Panc1 (cell line): ENCODE measurements around the gene AGPAT3. TPM values are rescaled to one million over a fixed set of nuclear protein-coding genes. Genes with fewer than 3 reads are reported as not detected.

Source experiments
- ATAC-seq: fragments of 200-7000 bp; cut with Tn5 transposase; 2 replicates; pipeline ENCODE4 v1.9.1; 2020; ENCODE audit warnings: mild to moderate bottlenecking, moderate library complexity
- BruUV-seq: library from RNA; stranded (reverse); fragments of 400-500 nt; replicated peaks from 2 replicates; lab custom pipeline; 2021; lab: Mats Ljungman, UMichigan
- CTCF ChIA-PET: fragments of 300-600 bp; sonication (Branson Sonifier 250); formaldehyde crosslinking; loops from one replicate; lab custom pipeline; 2022; ENCODE audit warnings: antibody characterized with exemption; lab: Charles Lee
- POLR2A ChIA-PET: fragments of 300-600 bp; sonication (Branson Sonifier 250); formaldehyde crosslinking; loops from one replicate; lab custom pipeline; 2022; ENCODE audit warnings: antibody characterized with exemption; lab: Charles Lee
- DNase-seq: peaks from one replicate; pipeline ENCODE4 v3.0.0-alpha.2; 2010; ENCODE audit warnings: low read depth, low spot score
- H3K27ac ChIP-seq: 2 replicates; pipeline ENCODE4 v1.5.1; 2011; ENCODE audit warnings: mild to moderate bottlenecking, low read length, inconsistent platforms
- H3K27me3 ChIP-seq: fragments of 200-500 bp; sonication (Bioruptor generic); 2 replicates; pipeline ENCODE4 v1.6.0; 2014; ENCODE audit warnings: low read length, inconsistent platforms; ENCODE audit not compliant: control insufficient read depth, insufficient read depth
- H3K36me3 ChIP-seq: fragments of 200-500 bp; sonication (Bioruptor generic); 2 replicates; pipeline ENCODE4 v1.5.1; 2014; ENCODE audit warnings: inconsistent platforms, mild to moderate bottlenecking, low read length, moderate library complexity; ENCODE audit not compliant: control insufficient read depth, insufficient read depth
- H3K4me1 ChIP-seq: 2 replicates; pipeline ENCODE4 v1.5.1; 2011; ENCODE audit warnings: inconsistent platforms, mild to moderate bottlenecking, low read length, moderate library complexity; ENCODE audit not compliant: control insufficient read depth, insufficient read depth
- H3K4me3 ChIP-seq, 2 experiments: 2 replicates each; pipeline ENCODE4 v1.5.1; 2011 to 2012; ENCODE audit warnings: low read depth in 2 of 2, low read length in 2 of 2, mild to moderate bottlenecking in 2 of 2, inconsistent platforms in 1 of 2, moderate library complexity in 1 of 2
- H3K9me3 ChIP-seq: fragments of 200-500 bp; sonication (Bioruptor generic); 2 replicates; pipeline ENCODE4 v1.5.1; 2014; ENCODE audit warnings: low read depth, mild to moderate bottlenecking, inconsistent platforms, low read length, moderate library complexity; ENCODE audit not compliant: control insufficient read depth, insufficient read depth
- CTCF ChIP-seq: fragments of 450-650 bp; IDR thresholded peaks from 2 replicates; pipeline ENCODE4 v1.5.1; 2017; ENCODE audit warnings: mild to moderate bottlenecking
- POLR2AphosphoS5 ChIP-seq: IDR thresholded peaks from 2 replicates; pipeline ENCODE4 v1.6.1; 2012; ENCODE audit warnings: mild to moderate bottlenecking, low read depth, low read length, moderate library complexity
- REST ChIP-seq, 2 experiments: IDR thresholded peaks; 2 replicates each; pipeline ENCODE4 v1.6.1; 2011 to 2012; ENCODE audit warnings: low read depth in 2 of 2, control low read depth in 1 of 2, low read length in 1 of 2, mild to moderate bottlenecking in 1 of 2, moderate library complexity in 1 of 2; ENCODE audit not compliant: insufficient read depth in 1 of 2
- SIN3A ChIP-seq: IDR thresholded peaks from 2 replicates; pipeline ENCODE4 v1.6.1; 2012; ENCODE audit warnings: low read depth, mild to moderate bottlenecking, low read length, moderate library complexity, borderline replicate concordance; ENCODE audit not compliant: insufficient read depth
- TCF7L2 ChIP-seq: IDR thresholded peaks from 2 replicates; pipeline ENCODE4 v1.6.1; 2011; ENCODE audit warnings: mild to moderate bottlenecking, low read depth, low read length, inconsistent platforms
- in situ Hi-C: cut with HindIII; loops from 2 replicates; pipeline ENCODE4 v1.10.0; 2016; ENCODE audit warnings: low sequenced_read_pairs, low pct_unique_long_range_greater_than_20kb
- intact Hi-C: fragments of 100-400 bp; cut with micrococcal nuclease; formaldehyde crosslinking; loops from one replicate; pipeline ENCODE4 v1.10.0; 2022; ENCODE audit not compliant: unreplicated experiment
- total RNA-seq: library from RNA; stranded (reverse); gene quantifications from one replicate; pipeline ENCODE4 v1.2.1, GENCODE V29; 2021; ENCODE audit not compliant: unreplicated experiment

AGPAT3 gene
- total RNA-seq, 1 experiment from 2014 or later, result 40.1 TPM

GRCh38 chr21:44028287-44028659 is 163.2 kb downstream of the AGPAT3 start:
- peaks cover 2% of the 10 kb centered on the region; the same call in 1 of the 2 replicates for H3K36me3 ChIP-seq
- no peaks in the 10 kb centered on the region for H3K4me1 ChIP-seq
- no peak for TF ChIP-seq REST (IDR thresholded peaks at IDR 0.05; ENCODE audit: insufficient read depth in 1 of 2, low read depth in 2 of 2, low read length in 1 of 2)
- H3K27ac ChIP-seq, result no peak overlapping the region
- no peak overlapping the region for H3K4me3 ChIP-seq
- no peaks in the 10 kb centered on the region for H3K9me3 ChIP-seq
- CTCF ChIA-PET, result no interaction called here
- no peaks in the 10 kb centered on the region for H3K27me3 ChIP-seq
- intact Hi-C loops, result no loop called here
- POLR2A ChIA-PET, result no interaction called here
- no peak for ATAC-seq
- BruUV-seq, result no TSS peak
- DNase-seq, result no peak
- in situ Hi-C loops, result no loop called here

GRCh38 chr21:44029460-44030087 is 164.6 kb downstream of the AGPAT3 start:
- intact Hi-C loops, result no loop called here

More at GRCh38 chr21:44029460-44030087, 164.6 kb downstream of the AGPAT3 start:
- Histone ChIP-seq H3K4me1 (no peaks in the 10 kb centered on the region), H3K27me3 (no peaks in the 10 kb centered on the region), H3K27ac (no peak overlapping the region), H3K36me3 (peaks cover 2% of the 10 kb centered on the region; the same call in 1 of the 2 replicates), H3K4me3 (no peak overlapping the region), H3K9me3 (no peaks in the 10 kb centered on the region)
- no peak for ATAC-seq
- in situ Hi-C loops, result no loop called here
- no peak for TF ChIP-seq REST (IDR thresholded peaks at IDR 0.05; ENCODE audit: insufficient read depth in 1 of 2, low read depth in 2 of 2, low read length in 1 of 2)
- TF ChIP-seq POLR2AphosphoS5, result no peak
- TF ChIP-seq SIN3A, result no peak
- no peak for TF ChIP-seq TCF7L2
- no peak for TF ChIP-seq CTCF
- BruUV-seq, result no TSS peak
- CTCF ChIA-PET, result no interaction called here
- POLR2A ChIA-PET, result no interaction called here
- DNase-seq, result no peak
